Thyroid gland (tissue), 4 donors: ENCODE data around the gene LHFPL4. TPM values are rescaled to one million over a fixed set of nuclear protein-coding genes. Genes with fewer than 3 reads are reported as not detected.
"Not testable (repeated sequence)": the region's sequence is repeated elsewhere in the genome, so short reads cannot be mapped to it uniquely, and the experiment has no call there.

Source experiments
- DNase-seq, 2 donors: peaks; one replicate each; pipeline ENCODE4 v3.0.0-alpha.2; 2019
- H3K27ac ChIP-seq, 3 donors: fragments of 200-600 bp; sonication (generic); 1 replicate in 2 of 3; 2 replicates in 1 of 3; pipeline ENCODE4 v1.5.1; 2016 to 2019; ENCODE audit warnings: mild to moderate bottlenecking in 1 of 3, moderate library complexity in 1 of 3
- H3K27me3 ChIP-seq: fragments of 200-600 bp; sonication (generic); one replicate; pipeline ENCODE4 v1.5.1; 2019
- H3K36me3 ChIP-seq, 2 donors: fragments of 200-600 bp; sonication (generic); one replicate each; pipeline ENCODE4 v1.5.1; 2016 to 2019
- H3K4me1 ChIP-seq, 2 donors: fragments of 200-600 bp; sonication (generic); one replicate each; pipeline ENCODE4 v1.5.1; 2017 to 2019
- H3K4me3 ChIP-seq, 3 donors: fragments of 200-600 bp; sonication (generic); replicated peaks in 1 of 3; 1 replicate in 2 of 3; 2 replicates in 1 of 3; pipeline ENCODE4 v1.5.1; 2016; ENCODE audit warnings: mild to moderate bottlenecking in 1 of 3
- H3K9me3 ChIP-seq: fragments of 200-600 bp; sonication (generic); one replicate; pipeline ENCODE4 v1.5.1; 2017
- CTCF ChIP-seq, 6 experiments: fragments of 200-600 bp in 3 of 6; fragments of 450-650 bp in 3 of 6; sonication (generic) in 3 of 6; IDR thresholded peaks; one replicate each; pipeline ENCODE4 v1.5.1; 2016 to 2019; ENCODE audit warnings: antibody characterized with exemption in 6 of 6, mild to moderate bottlenecking in 2 of 6, inconsistent platforms in 1 of 6, moderate library complexity in 1 of 6
- POLR2A ChIP-seq, 2 donors: fragments of 450-650 bp; IDR thresholded peaks; one replicate each; pipeline ENCODE4 v1.6.1; 2017; ENCODE audit warnings: antibody characterized with exemption in 2 of 2, mild to moderate bottlenecking in 2 of 2, moderate library complexity in 1 of 2
- WGBS, 2 donors: methylation state at CpG; one replicate each; pipeline ENCODE4 v1.1.5; 2017; 5-methylcytosine and 5-hydroxymethylcytosine counted together
- intact Hi-C: fragments of 100-400 bp; cut with DNase I; formaldehyde crosslinking; loops from one replicate; pipeline ENCODE4 v1.15.1; 2023
- total RNA-seq, 4 donors: library from RNA; depleted of rRNA; stranded (reverse); fragments of >200 nt; gene quantifications; one replicate each; pipeline ENCODE4 v1.2.3, GENCODE V29; 2016

The LHFPL4 gene
- under 1 TPM in 2 of 4 donors, not detected in 2; 0.11 to 0.13 TPM for total RNA-seq

GRCh38 chr3:9553021-9553947 is at the start of gene LHFPL4:
LHFPL4 (minus strand) TSS chr3:9553822; CDS start chr3:9552679, 1,143 bp downstream.
- 4 to 6% methylated on average over 17 to 26 of the region's 75 CpGs for WGBS, 2 donors
- Histone ChIP-seq H3K4me3 (no peak within 1 kb of the TSS), H3K9me3 (no peaks in the 10 kb centered on the region), H3K4me1 (no peaks in the 10 kb centered on the region), H3K27ac (no peak within 1 kb of the TSS), H3K27me3 (no peaks in the 10 kb centered on the region), H3K36me3 (no peaks in the 10 kb centered on the region)
- DNase-seq: no peak
- TF ChIP-seq POLR2A (IDR thresholded peaks at IDR 0.05): no peak
- TF ChIP-seq CTCF (IDR thresholded peaks at IDR 0.05): no peak
- intact Hi-C loops: no loop called here

- Histone ChIP-seq H3K27me3 (no peaks in the 10 kb centered on the region), H3K36me3 (no peaks in the 10 kb centered on the region), H3K9me3 (no peaks in the 10 kb centered on the region), H3K4me3 (no peak overlapping the region), H3K4me1 (peaks cover 3 to 12% of the 10 kb centered on the region in 2 donors), H3K27ac (no peak overlapping the region)
- 88 to 92% methylated on average over 4 of the region's 4 CpGs for WGBS, 2 donors
- intact Hi-C loops: no loop called here
- TF ChIP-seq CTCF (IDR thresholded peaks at IDR 0.05): no peak
- no peak for TF ChIP-seq POLR2A (IDR thresholded peaks at IDR 0.05)
- DNase-seq: no peak
These were observed 49.0 kb upstream of the LHFPL4 start for GRCh38 chr3:9602620-9603019.

GRCh38 chr3:9601006-9601581 is 47.5 kb upstream of the LHFPL4 start:
- 59 to 80% methylated on average over 13 to 22 of the region's 24 CpGs for WGBS, 2 donors
- H3K9me3 ChIP-seq, H3K27me3 ChIP-seq, H3K36me3 ChIP-seq, intact Hi-C loops: not testable (repeated sequence)
- H3K4me1 ChIP-seq: peaks cover 3 to 12% of the 10 kb centered on the region in 2 donors
- H3K27ac ChIP-seq: peak overlapping the region; percentile 80 to 87 (median 86)
- DNase-seq: peak; percentile 57 to 65
- peak overlapping the region in 1 of 3 donors; percentile 18 for H3K4me3 ChIP-seq

- Histone ChIP-seq H3K4me1 (peaks cover 3 to 12% of the 10 kb centered on the region in 2 donors), H3K4me3 (peak overlapping the region in 1 of 3 donors; percentile 18), H3K27ac (peak overlapping the region; percentile 80 to 87 (median 86)), H3K27me3 (no peaks in the 10 kb centered on the region), H3K36me3 (no peaks in the 10 kb centered on the region), H3K9me3 (no peaks in the 10 kb centered on the region)
- 1 to 3% methylated on average over 6 to 15 of the region's 42 CpGs for WGBS, 2 donors
- intact Hi-C loops: no loop called here
- TF ChIP-seq POLR2A (IDR thresholded peaks at IDR 0.05): peak; percentile 32 to 66
- peak in 2 of 6 experiments; percentile 17 to 26 for TF ChIP-seq CTCF (IDR thresholded peaks at IDR 0.05)
- peak; percentile 89 to 93 for DNase-seq
These were observed 47.0 kb upstream of the LHFPL4 start for GRCh38 chr3:9600597-9600996.

- no peak for DNase-seq
- H3K27ac ChIP-seq: no peak overlapping the region
- no peaks in the 10 kb centered on the region for H3K9me3 ChIP-seq
- 90 to 92% methylated on average over 7 of the region's 7 CpGs for WGBS, 2 donors
- H3K36me3 ChIP-seq: no peaks in the 10 kb centered on the region
- H3K27me3 ChIP-seq: no peaks in the 10 kb centered on the region
- peaks cover 3 to 12% of the 10 kb centered on the region in 2 donors for H3K4me1 ChIP-seq
- no peak overlapping the region for H3K4me3 ChIP-seq
- TF ChIP-seq CTCF (IDR thresholded peaks at IDR 0.05) (no peak), POLR2A (IDR thresholded peaks at IDR 0.05) (no peak)
- intact Hi-C loops: no loop called here
These were observed 45.3 kb upstream of the LHFPL4 start for GRCh38 chr3:9598783-9599387.
